DMS53 treated with DMSO at 0.1 percent for 48 hours (cell line): ENCODE data around the gene TMEM139.
A peak's percentile ranks its signal among the peaks of the same experiment; 100 is the strongest.
"Not testable (repeated sequence)": the region's sequence is repeated elsewhere in the genome, so short reads cannot be mapped to it uniquely, and the experiment has no call there.

Experiments
- DNase-seq: peaks from one replicate; lab custom pipeline; 2025; ENCODE audit not compliant: unreplicated experiment; lab: John Stamatoyannopoulos, UW

Gene TMEM139

DNA sequence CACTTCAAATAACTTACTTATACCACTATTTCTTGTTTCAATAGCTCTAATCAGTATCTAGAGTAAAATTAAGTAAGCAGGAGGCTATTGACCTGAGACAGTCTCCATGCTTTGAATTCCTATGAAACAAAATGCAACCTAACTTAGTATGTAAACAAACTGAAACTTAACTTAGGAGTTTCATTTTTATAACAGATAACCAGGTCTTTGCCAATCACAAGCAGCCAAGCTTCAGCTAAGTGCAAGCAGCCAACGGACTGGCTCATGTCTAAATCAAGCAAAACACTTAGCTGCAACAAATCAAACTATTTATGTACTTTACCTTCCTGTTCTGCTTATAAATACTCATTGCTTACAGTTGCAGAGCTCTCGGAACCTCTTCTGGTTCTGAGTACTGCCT lies 25.9 kb upstream of the TMEM139 start:
- no peak for DNase-seq

DNA sequence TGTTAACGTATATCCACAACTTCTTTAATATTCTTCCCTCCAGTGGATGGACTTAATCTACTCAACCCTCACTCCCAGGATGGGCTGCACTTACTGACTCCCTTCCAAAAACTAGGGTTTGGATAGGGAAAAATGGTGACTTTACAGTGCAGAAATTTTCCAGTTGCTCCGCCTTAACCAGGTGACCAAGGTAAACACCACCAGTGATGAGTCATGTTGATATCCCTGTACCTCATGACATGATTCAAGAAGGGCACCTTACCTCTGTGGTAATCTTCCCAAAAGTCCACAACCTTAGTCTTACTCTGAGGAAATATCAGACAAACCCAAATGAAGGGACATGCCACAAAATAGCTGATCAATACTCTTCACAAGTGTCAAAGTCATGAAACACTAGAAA lies 25.0 kb upstream of the TMEM139 start:
- peak; percentile 74 for DNase-seq

GRCh38 chr7:143261901-143262300 lies 22.9 kb upstream of the TMEM139 start:
- DNase-seq, result no peak

GRCh38 chr7:143263266-143264195 lies 21.2 kb upstream of the TMEM139 start, which contains the start of gene GSTK1:
TSS of gene GSTK1 (plus strand) at chr7:143263441. CDS start at chr7:143263514, 73 bp downstream.
- peak; percentile 66 for DNase-seq

- not testable (repeated sequence) for DNase-seq
Observed at GRCh38 chr7:143264196-143264568, 20.6 kb upstream of the TMEM139 start.

GRCh38 chr7:143265017-143265693 lies 19.6 kb upstream of the TMEM139 start:
- no peak for DNase-seq

DNA sequence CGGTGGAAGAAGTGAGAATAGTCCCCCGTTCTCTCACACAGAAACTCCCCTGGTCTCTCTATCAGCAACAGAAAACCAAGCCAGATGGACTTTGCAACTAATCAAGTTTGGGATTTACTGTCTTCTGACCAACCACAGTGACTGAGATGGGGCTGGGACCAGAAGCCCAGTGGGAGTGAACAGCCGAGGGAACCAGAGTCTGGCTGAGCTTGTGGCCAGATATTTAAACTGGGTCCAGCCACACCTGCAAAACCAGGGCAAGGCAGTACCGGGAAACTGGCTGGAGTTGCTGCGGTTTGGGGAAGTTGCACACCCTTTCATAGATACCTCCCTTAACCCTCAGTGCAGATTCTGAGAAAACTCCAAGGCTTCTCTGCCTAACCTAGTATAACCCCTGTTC lies 15.5 kb upstream of the TMEM139 start:
- no peak for DNase-seq

DNA sequence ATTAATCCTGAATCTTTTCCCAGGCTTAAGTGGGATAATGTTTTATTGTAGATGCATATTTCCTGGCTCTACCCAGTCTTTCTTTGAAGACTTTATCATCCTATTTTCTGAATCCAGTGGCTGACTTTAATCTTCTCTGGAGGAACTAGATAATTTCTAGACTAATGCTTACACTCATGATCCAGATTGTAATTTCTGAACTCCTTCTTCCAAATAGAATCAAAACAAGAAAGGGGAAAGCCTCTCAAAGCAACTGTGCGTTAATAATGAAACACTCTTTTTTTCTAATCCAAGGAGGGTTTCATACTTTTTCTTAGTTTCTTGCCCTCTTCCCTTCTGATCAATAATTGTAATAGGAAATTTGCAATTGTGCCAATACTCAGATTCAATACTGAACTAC lies 13.5 kb upstream of the TMEM139 start:
- DNase-seq, result no peak

- no peak for DNase-seq
Observed at GRCh38 chr7:143272871-143273270, 11.9 kb upstream of the TMEM139 start.

DNA sequence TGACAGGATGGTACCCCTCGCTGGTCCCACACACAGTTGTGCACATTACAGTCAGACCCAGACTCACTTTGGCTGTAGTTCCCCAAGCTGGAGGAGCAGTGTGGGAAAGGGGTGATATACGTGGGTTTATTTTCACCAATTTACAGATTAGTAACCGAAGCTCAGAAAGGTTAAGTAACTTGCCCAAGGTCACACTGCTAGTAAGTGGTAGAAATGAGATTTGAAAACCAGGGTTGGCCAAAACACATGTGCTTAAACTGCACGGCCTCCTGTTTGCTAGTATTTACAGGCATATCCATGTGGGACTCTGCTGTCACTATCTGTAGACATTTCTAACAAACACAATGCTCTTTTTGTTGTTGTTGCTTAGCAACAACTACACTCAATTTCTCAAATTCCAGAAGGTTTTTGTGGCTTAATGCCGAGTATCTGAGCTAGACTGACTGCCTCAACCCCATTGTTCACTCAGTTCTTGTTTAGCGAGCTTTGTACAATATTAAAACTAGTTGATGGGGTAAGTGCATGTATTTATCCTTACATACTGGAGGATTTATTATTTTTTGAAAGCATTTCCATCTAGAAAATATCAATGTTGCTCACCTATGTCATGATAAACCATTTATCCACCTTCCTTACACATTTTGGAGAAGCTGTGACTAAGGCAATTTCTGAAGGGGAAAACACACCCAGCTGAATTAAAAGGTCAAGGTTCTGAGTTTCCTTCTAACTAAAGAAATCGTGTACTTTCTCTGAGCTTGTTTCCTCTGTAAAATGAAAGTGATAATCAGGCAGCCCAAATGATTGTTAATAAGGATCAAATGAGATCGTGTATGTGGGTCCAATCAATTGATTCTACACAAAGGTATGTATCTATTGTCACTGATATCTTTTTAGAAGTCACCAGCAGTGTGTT lies 5.3 kb upstream of the TMEM139 start:
- no peak for DNase-seq

DNA sequence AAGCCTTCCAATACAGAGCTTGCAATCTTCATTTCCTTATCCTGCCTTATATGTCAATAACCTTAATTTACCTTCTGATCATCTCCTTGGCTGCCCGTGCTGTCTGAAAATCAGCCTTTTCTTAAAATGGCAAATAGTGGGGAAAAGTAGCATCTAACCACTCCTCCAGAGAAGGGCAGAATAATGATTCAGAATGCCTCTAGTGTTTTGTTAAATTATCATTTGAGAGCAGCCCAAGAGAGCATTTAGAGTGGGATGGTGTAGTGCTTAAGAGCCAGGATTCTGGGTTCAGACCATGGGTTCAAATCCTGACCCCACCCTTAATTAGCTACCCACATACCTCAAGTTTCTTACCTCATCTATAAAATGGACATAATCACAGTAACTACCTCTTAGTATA lies 4.6 kb upstream of the TMEM139 start:
- no peak for DNase-seq

DNA sequence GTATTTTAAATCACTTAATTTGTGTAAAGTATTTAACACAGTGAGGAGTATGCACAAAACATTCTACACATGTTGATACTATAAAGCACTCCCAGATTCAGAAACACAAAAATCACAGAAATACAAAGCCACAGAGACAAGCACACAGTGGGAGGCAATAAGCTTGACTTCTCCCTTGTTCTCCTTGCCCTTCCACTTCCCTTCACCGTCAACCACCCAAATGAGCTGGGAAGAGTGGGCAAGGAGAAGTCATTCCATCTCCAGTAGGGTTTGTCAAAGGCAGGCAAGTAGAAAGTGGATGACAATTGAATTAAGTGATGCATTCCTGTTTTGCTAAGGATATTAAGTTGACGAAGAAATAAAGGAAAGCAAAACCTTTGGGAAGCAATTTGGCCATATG lies 4.2 kb upstream of the TMEM139 start:
- DNase-seq, result no peak

DNA sequence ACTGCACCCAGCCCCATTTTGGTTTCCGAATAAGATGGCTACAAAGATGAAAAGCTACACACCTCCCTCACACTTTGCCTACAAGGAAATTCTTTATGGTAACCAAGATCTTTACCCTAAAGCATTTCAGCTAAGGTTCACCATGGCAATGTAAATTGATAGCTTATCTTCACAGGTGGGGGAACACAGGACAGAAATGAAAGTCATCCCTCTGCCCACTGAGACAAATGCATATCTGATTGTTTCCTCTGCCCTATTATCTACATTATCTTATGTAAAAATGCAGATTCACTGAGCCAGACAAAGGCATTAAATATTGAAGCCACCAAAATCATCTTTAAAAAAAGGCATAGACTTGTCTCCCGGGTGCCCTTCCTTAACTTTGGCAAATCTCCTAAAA lies 3.2 kb upstream of the TMEM139 start:
- no peak for DNase-seq

GRCh38 chr7:143282124-143282523 lies 2.6 kb upstream of the TMEM139 start:
- DNase-seq, result no peak

GRCh38 chr7:143283381-143283780 lies 1.4 kb upstream of the TMEM139 start:
- DNase-seq, result no peak

GRCh38 chr7:143285470-143285778 lies 666 bp downstream of the TMEM139 start:
- no peak for DNase-seq

DNA sequence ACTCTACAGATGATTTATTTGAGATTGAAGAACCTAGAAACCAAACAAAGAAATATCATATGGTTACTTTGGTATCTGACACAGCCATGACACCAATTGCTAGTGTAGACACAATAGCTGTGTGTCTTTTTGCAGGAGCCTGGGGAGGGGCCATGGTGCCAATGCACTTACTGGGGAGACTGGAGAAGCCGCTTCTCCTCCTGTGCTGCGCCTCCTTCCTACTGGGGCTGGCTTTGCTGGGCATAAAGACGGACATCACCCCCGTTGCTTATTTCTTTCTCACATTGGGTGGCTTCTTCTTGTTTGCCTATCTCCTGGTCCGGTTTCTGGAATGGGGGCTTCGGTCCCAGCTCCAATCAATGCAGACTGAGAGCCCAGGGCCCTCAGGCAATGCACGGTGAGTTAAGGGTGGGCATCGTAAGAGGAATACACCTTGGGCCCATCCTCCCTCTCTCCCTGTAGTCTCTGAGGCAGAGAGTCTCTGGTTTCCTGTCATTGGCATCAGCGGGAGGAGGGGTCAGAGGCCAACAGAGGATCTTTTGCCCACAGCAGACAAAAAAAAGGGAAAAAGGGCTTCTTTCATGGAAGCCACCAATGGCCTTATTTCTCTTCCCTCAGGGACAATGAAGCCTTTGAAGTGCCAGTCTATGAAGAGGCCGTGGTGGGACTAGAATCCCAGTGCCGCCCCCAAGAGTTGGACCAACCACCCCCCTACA lies 1.2 kb downstream of the TMEM139 start:
- DNase-seq, result no peak

DNA sequence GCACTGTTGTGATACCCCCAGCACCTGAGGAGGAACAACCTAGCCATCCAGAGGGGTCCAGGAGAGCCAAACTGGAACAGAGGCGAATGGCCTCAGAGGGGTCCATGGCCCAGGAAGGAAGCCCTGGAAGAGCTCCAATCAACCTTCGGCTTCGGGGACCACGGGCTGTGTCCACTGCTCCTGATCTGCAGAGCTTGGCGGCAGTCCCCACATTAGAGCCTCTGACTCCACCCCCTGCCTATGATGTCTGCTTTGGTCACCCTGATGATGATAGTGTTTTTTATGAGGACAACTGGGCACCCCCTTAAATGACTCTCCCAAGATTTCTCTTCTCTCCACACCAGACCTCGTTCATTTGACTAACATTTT lies 1.7 kb downstream of the TMEM139 start:
- no peak for DNase-seq

GRCh38 chr7:143287339-143287934 lies 2.7 kb downstream of the TMEM139 start:
- DNase-seq, result no peak
